ENCODE measurements around the gene RUFY3. TPM values are rescaled to one million over a fixed set of nuclear protein-coding genes. Genes with fewer than 3 reads are reported as not detected.
"Not testable (repeated sequence)": the region's sequence is repeated elsewhere in the genome, so short reads cannot be mapped to it uniquely, and the experiment has no call there.

The RUFY3 gene
- total RNA-seq, 1 donor from 2014 or later = 89.2 TPM

DNA sequence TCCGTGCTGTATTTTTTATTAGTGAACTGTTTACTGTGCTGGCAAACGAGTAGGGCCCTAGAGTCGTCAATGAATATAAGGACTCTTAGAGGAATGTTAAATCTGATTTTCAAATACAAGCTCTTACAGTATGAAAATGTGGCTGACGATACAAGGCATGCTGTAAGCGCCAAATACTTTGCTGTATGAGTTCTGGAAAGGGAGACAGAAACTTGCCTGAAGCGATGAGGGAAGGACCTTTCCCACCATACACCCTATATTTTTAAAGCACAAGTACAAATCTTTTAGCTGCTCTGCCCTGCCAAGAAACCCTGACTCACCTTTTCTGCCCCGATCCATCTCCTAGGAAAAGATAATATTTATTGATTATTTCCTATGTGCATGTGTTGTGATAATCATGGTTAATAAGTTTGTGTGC lies 15.7 kb upstream of the RUFY3 start:
- DNase-seq (ENCODE audit: low spot score) = no peak

DNA sequence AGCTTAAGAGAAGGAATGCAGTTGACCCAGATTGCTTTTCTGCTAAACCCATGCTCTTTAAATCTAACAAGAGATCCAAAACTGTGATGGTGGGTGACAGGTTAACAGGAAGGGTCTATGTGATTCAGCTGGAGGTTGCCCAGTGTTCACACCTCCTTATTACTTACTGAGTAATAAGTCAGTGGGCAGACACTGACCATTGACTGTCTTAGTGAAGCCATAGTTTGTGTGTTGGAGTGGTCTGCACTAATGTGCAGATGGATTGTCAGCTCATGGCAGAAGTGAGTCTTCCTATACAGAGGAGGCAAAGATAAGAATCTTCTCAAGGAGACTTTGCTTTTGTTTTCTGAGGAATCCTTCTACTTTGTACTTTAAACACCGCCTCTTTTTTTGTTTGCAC lies 15.2 kb upstream of the RUFY3 start:
- DNase-seq (ENCODE audit: low spot score) = no peak

- DNase-seq (ENCODE audit: low spot score) = no peak
Measured at GRCh38 chr4:70709611-70710205, 12.1 kb upstream of the RUFY3 start.

GRCh38 chr4:70711599-70711998 lies 10.2 kb upstream of the RUFY3 start:
- no peak for DNase-seq (ENCODE audit: low spot score)

DNA sequence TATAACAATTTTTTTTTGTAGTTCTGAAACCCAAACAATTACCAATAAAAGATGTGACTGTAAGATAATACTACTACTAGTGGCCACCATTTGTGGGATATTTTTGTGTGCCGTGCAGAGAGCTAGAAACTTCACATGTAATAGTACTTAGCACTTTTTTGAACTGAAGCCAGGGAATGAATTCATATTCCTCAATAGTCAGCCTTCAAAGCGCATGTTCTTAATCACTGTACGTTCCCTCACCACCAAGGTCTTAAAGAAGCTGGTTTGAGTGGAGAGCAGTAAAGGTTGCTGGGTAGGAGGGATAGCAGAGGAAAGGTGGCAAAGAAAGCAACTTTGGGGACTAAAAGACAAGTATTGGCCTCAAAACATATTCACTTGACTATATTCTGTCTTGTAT lies 9.6 kb upstream of the RUFY3 start:
- no peak for DNase-seq (ENCODE audit: low spot score)

GRCh38 chr4:70712604-70713452 lies 8.9 kb upstream of the RUFY3 start:
- no peak for DNase-seq (ENCODE audit: low spot score)

DNA sequence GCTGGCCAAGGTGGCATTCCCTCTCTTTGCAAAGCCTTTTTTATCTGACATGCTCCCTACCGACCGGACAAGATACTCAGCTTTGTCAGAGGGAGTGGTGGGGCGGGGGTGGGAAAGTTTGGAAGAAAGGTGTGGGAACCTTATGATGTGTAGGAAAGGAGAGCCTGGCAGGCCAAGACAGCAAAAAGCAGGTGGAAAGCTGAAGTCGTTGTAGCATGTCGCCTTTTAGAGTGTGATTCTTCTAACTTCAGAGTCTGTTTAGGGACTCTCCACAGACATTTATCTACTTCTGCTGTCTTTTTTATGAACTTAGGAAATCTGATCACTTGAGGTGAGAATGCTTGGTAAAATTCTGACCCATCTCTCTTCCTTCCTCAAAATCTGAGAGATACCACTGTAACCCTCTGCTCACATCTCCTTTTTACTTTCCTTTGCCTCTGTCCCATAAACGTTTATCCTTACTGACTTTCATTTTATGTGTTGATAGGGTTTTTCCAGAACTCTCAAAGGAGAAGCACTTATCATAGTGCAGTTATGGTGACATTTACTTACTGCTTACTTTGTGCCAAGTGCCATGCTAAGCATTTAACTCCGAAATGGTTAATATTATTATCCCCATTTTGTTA lies 8.2 kb upstream of the RUFY3 start:
- DNase-seq (ENCODE audit: low spot score) = no peak

- no peak for DNase-seq (ENCODE audit: low spot score)
Measured at GRCh38 chr4:70714079-70714887, 7.5 kb upstream of the RUFY3 start.

DNA sequence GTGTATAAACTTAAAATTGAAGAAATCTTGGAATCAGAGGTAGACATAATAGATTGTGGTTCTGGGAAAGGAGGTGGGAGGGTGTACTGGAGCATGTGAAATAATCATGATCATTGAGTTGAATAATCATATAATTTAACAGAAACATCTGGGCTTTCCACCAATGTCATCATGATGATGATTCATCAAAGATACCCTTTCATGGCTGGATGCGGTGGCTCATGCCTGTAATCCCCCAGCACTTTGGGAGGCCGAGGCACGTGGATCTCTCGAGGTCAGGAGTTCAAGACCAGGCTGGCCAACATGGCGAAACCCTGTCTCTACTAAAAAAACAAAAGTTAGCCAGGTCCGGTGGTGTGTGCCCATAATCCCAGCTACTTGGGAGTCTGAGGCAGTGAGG lies 6.7 kb upstream of the RUFY3 start:
- DNase-seq (ENCODE audit: low spot score) = no peak

- DNase-seq (ENCODE audit: low spot score) = no peak
Measured at GRCh38 chr4:70718811-70719604, 2.8 kb upstream of the RUFY3 start.

- no peak for DNase-seq (ENCODE audit: low spot score)
Measured at GRCh38 chr4:70722199-70722791, 531 bp downstream of the RUFY3 start.

GRCh38 chr4:70724463-70724862 lies 2.7 kb downstream of the RUFY3 start:
- no peak for DNase-seq (ENCODE audit: low spot score)

DNA sequence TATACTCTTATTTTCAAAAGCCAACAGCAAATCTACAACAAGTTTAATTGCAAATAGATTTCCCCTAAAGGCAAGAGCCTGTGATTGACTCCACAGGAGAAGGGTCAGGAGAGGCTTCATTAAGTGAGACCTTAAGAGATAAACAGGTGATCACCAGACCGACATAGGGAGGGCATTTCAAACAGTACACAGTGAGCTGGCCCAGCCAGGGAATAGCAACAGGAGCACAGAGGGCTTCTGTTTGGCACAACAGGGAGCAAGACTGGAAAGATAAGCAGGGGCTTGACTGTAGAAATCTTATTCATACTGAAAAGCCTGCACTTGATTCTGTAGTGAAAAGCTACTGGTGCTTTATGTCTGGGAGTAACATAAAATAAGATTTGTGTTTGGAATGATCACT lies 3.9 kb downstream of the RUFY3 start:
- no peak for DNase-seq (ENCODE audit: low spot score)

DNA sequence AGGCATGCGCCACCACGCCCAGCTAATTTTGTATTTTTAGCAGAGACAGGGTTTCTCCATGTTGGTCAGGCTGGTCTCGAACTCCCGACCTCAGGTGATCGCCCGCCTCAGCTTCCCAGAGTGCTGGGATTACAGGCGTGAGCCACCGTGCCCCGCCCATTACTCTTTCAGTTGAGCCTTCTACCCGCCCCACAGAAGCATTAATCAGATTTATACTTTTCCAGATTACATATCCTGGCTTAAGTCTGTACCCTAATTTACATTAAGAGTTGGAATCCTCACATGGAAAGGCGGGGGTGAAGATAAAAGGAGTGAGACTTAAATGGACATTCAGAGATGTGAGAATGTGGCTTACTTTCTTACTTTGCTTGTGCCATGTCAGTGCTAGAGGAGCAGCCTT lies 4.8 kb downstream of the RUFY3 start:
- not testable (repeated sequence) for DNase-seq (ENCODE audit: low spot score)

DNA sequence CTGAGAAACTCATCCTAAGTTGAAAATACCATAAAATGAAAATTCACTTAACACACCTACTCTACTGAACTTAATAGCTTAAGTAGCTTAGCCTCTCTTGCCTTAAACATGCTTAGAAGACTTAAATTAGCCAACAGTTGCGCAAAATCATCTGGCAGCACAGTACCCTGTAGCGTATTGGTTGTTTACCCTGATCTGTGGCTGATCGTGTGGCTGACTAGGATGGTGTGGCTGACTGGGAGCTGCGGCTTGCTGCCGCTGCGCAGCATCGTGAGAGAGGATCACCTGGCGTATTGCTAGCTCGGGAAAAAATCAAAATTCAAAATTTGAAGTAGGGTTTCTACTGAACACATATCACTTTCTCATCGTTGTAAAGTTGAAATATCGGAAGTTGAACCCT lies 6.3 kb downstream of the RUFY3 start:
- no peak for DNase-seq (ENCODE audit: low spot score)

DNA sequence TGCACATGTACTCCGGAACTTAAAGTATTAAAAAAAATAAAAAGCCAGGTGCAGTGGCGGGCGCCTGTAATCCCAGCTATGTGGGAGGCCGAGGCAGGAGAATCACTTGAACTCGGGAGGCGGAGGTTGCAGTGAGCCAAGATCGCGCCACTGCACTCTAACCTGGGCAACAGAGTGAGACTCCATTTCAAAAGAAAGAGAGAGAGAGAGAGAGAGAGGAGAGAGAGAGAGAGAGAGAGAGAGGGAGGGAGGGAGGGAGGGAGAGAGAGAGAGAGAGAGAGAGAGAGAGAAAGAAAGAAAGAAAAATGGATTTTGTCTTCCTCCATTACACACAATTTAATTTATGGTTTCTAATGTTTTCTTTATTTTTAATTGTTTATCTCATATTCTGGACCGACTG lies 11.1 kb downstream of the RUFY3 start:
- not testable (repeated sequence) for DNase-seq (ENCODE audit: low spot score)

- DNase-seq (ENCODE audit: low spot score) = no peak
Measured at GRCh38 chr4:70734168-70734954, 12.6 kb downstream of the RUFY3 start.

- no peak for DNase-seq (ENCODE audit: low spot score)
Measured at GRCh38 chr4:70734971-70735370, 13.2 kb downstream of the RUFY3 start.

GRCh38 chr4:70735915-70736314 lies 14.2 kb downstream of the RUFY3 start:
- DNase-seq (ENCODE audit: low spot score) = not testable (repeated sequence)

- no peak for DNase-seq (ENCODE audit: low spot score)
Measured at GRCh38 chr4:70737006-70737405, 15.2 kb downstream of the RUFY3 start.
